Measurements from ENCODE around the gene FAHD2A.
"Not testable (repeated sequence)": the region's sequence is repeated elsewhere in the genome, so short reads cannot be mapped to it uniquely, and the experiment has no call there.

The FAHD2A gene

GRCh38 chr2:95402370-95403203 lies at the start of gene FAHD2A:
Gene FAHD2A, plus strand, starts transcription at chr2:95402708. Its CDS starts 2,851 bp downstream, at chr2:95405559.
- DNase-seq (ENCODE audit: low spot score): peak; percentile 96

GRCh38 chr2:95353055-95353575 lies 49.4 kb upstream of the FAHD2A start:
- no peak for DNase-seq (ENCODE audit: low spot score)

GRCh38 chr2:95353613-95354468 lies 48.7 kb upstream of the FAHD2A start:
- no peak for DNase-seq (ENCODE audit: low spot score)

GRCh38 chr2:95354469-95354901 lies 48.0 kb upstream of the FAHD2A start:
- no peak for DNase-seq (ENCODE audit: low spot score)

- DNase-seq (ENCODE audit: low spot score): no peak
Measured at GRCh38 chr2:95354925-95355324, 47.6 kb upstream of the FAHD2A start.

GRCh38 chr2:95355486-95355885 lies 47.0 kb upstream of the FAHD2A start:
- DNase-seq (ENCODE audit: low spot score): not testable (repeated sequence)

GRCh38 chr2:95356821-95357700 lies 45.4 kb upstream of the FAHD2A start:
- DNase-seq (ENCODE audit: low spot score): no peak

GRCh38 chr2:95357717-95358280 lies 44.7 kb upstream of the FAHD2A start:
- DNase-seq (ENCODE audit: low spot score): no peak

- DNase-seq (ENCODE audit: low spot score): no peak
Measured at GRCh38 chr2:95359031-95359430, 43.5 kb upstream of the FAHD2A start.

- DNase-seq (ENCODE audit: low spot score): no peak
Measured at GRCh38 chr2:95359501-95359930, 43.0 kb upstream of the FAHD2A start.

- DNase-seq (ENCODE audit: low spot score): no peak
Measured at GRCh38 chr2:95361216-95361980, 41.1 kb upstream of the FAHD2A start.

GRCh38 chr2:95362486-95362885 lies 40.0 kb upstream of the FAHD2A start:
- DNase-seq (ENCODE audit: low spot score): no peak

- no peak for DNase-seq (ENCODE audit: low spot score)
Measured at GRCh38 chr2:95366514-95366913, 36.0 kb upstream of the FAHD2A start.

- DNase-seq (ENCODE audit: low spot score): no peak
Measured at GRCh38 chr2:95372216-95372829, 30.2 kb upstream of the FAHD2A start.

- no peak for DNase-seq (ENCODE audit: low spot score)
Measured at GRCh38 chr2:95372845-95373244, 29.7 kb upstream of the FAHD2A start.

- no peak for DNase-seq (ENCODE audit: low spot score)
Measured at GRCh38 chr2:95374029-95374428, 28.5 kb upstream of the FAHD2A start.

- no peak for DNase-seq (ENCODE audit: low spot score)
Measured at GRCh38 chr2:95374451-95374920, 28.0 kb upstream of the FAHD2A start.

GRCh38 chr2:95374921-95375471 lies 27.5 kb upstream of the FAHD2A start:
- no peak for DNase-seq (ENCODE audit: low spot score)

GRCh38 chr2:95375532-95376150 lies 26.9 kb upstream of the FAHD2A start:
- no peak for DNase-seq (ENCODE audit: low spot score)

Measured in HuH-7.5 (cell line).